Stimulated activated naive CD4-positive, alpha-beta T cell (primary cell): Measurements from ENCODE around the gene TMEM115.

Experiments used
- DNase-seq, 6 experiments: peaks; one replicate each; lab custom pipeline; 2025; lab: John Stamatoyannopoulos, UW

TMEM115 gene

GRCh38 chr3:50378024-50378423, 18.7 kb upstream of the TMEM115 start:
- DNase-seq: no peak

GRCh38 chr3:50375258-50375931, 16.1 kb upstream of the TMEM115 start:
- DNase-seq: no peak

DNA sequence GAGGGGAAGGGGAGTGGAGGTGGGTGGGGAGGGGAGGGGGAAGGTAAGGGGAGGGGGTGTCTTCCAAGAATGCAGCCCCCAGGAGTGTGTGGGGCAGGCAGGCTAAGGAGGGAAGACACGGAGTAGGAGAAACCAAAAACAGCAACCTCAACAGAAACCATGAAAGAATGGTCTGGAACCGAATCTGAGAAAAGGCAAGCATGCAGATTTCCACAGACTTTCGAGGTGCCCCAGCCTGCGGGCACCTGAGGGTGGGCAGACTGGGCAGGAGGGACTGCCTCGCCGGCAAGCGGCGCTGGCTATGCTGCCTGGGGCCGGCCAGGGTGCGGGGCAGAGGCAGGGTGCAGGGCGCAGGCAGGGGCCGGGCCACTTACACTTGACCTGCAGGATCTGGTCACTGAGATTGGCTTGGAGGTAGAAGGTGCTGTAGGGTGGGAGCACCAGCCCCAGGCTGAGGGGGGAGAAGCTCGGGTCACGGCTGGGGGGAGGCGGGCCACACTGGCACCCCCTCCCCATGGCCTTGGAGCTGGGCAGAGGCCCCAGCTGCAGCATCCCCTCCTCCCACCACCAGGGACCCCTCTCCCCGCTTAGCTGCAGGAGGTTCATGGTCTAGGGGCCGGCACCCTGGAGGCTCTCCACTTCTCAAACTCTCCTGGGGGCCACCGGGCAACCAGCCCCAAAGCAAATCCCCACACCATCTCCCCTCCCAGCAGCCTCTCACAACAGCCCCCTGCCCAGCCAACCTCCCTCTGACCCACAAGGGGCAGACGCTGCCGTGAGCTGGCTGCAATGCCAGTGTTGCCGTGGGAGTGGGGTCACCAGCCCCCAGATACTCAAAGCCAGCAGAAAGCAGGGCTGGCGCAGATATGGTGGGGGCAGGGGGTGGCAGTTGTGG, 15.3 kb upstream of the TMEM115 start:
- DNase-seq: no peak

DNA sequence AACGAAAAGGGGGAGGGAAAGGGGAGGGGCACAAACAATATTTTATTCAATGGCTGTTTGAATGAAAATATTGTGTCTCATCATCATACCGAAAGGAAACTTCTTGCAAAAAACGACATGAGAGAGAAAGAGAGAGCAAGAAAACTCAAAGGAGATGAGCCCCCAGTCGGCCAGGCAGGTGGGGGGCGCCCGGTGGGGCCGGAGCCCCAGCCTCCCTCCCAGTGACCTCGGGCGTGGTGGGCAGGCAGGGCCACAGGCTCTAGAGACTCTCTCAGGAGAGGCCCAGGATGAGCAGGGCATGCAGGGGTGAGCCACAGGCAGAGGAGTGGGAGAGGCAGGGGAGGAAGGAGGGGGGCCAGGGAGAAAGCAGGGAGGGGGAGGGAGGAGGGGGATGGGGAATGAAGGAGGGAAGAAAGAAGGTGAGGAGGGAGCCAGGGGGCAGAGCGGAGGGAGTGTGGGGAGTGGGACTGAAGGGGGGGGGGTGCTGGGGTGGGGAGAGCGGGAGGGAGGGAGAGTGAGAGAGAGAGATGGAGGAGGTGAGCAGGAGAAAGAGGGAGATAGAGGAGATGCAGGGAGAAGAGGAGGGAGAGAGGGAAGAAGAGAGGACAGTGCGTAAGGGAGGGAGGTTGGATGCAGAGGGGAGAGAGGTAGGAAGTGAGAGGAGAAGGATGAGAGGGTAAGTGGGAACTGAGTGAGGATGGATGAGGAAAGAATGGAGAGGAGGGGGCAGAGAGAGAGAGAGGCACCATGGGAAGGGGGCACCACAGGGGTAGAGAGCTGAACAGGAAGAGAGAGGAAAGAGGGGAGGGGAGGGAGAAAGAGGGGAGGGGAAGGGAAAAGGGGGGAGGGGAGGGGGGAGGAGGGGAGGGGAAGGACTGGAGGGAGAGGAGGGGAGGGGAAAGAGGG, 14.1 kb upstream of the TMEM115 start:
- no peak for DNase-seq

- DNase-seq: peak in 3 of 6 experiments; percentile 16 to 46 (median 22)
Measured at GRCh38 chr3:50372349-50372748, 13.0 kb upstream of the TMEM115 start.

DNA sequence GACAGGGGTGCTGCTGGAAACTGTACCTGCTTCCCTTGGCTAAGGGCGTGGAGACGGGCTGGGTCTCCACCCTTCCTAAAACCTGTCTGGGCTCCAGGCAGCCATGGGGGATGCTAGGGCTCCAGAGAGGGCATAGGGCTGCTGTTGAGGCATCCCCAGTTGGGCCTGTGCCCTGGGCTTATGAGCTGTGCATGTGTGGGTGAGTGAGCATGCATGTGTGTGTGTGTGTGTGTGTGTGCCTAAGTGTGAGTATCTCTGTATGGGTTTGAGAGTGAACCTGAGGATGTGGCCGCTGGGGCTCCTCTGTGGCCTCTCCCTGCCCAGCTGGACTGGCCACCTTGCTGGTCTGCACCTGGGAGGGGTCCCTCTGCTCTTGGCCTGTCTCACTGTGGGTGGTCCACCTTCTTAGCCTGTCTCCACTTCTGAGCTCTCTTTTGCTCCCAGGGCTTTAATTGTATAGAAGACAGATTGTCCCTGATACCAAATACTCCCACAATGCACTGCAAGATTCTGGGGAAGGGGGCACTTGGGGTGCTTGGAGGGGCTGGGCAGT, 11.9 kb upstream of the TMEM115 start:
- no peak for DNase-seq

GRCh38 chr3:50370594-50370993, 11.3 kb upstream of the TMEM115 start:
- DNase-seq: no peak

DNA sequence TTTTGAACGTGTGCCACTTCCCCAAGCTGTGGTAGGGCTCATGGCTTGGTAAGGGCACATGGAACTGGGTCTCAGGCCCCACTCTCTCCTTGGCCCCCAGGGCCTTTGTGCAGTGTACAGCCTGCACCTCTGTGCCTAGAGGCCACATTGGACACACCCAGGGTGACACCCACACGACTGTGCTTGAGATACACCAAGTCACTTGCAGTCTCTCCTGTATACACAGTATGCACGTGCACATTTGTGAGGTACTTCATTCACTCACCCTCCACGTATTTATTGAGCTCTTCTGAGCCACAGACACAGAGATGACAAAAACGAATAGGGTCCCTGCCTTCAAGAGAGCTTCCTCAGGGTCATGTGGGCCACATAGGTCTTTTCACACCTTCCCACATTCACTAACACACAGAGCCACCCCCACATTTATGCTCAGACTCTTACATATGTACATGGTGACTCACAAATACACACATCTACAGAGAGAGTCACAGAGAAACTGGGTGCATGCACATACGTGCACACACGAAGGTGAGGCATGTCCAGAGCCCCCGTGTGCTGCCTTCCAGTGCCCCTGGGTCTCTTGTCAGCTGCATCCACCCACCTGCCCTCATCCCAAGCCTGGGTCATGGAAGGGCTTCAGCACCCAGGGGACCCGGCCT, 9.8 kb upstream of the TMEM115 start:
- DNase-seq: no peak

DNA sequence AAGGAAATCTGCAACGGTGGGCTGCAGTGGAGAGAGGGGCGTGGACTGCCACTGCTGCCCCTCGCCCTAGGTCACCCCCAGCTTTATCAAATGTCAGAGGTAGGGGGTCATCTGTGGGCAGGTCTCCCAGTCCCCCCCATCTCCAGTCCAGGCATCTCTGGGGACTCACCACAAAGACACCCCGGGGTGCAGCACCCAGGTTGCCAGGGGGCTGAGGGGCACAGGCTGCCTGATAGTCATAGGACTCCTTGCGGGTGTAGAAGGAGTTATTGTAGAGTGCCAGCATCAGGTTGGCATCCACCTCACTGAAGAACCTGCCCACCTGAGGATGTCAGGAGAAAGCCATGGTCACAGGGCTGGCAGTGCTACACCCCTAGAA, 6.5 kb upstream of the TMEM115 start:
- DNase-seq: peak in 1 of 6 experiments; percentile 39

GRCh38 chr3:50365080-50365841, 5.9 kb upstream of the TMEM115 start:
- peak; percentile 90 to 95 (median 93) for DNase-seq

GRCh38 chr3:50364573-50365079, 5.3 kb upstream of the TMEM115 start:
- no peak for DNase-seq

DNA sequence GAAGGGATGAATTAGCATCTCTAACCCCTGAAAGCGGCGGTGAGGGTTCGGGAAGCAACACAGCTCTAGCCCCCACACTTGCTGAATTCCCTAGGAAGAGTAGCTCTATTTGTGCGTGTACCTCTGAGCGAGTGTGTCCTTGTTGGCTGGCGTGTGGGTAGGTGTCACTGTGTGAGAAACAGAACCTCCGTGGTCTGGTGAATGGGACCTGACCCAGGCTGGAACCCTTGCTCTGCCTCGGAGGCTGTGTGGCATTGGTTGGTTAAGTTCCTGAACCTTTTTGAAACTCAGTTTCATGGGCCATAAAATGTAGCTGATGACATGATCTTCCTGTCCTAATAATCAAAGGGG, 414 bp upstream of the TMEM115 start:
- DNase-seq: no peak

- no peak for DNase-seq
Measured at GRCh38 chr3:50358355-50358910, 888 bp downstream of the TMEM115 start.

DNA sequence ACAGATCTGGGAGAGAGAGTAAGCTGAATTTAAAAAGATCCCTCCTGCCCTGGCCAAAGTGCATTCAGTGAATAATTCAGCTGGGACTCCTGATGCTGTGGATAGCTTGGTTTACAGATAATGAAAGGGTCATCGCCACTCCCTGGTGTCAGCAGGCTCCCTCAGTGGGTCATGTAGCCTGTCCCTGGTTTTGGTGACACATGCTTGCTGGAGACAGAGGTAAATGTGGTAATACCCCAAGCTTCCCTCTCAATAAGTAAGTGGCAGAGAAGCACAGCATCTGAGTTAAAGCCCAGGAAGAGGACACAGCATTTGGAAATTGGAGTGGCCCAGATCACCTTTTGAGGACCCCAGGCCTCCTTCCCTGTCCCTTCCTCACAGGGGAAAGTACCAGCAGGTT, 1.8 kb downstream of the TMEM115 start:
- no peak for DNase-seq

GRCh38 chr3:50356553-50356952, 2.8 kb downstream of the TMEM115 start:
- DNase-seq: no peak

DNA sequence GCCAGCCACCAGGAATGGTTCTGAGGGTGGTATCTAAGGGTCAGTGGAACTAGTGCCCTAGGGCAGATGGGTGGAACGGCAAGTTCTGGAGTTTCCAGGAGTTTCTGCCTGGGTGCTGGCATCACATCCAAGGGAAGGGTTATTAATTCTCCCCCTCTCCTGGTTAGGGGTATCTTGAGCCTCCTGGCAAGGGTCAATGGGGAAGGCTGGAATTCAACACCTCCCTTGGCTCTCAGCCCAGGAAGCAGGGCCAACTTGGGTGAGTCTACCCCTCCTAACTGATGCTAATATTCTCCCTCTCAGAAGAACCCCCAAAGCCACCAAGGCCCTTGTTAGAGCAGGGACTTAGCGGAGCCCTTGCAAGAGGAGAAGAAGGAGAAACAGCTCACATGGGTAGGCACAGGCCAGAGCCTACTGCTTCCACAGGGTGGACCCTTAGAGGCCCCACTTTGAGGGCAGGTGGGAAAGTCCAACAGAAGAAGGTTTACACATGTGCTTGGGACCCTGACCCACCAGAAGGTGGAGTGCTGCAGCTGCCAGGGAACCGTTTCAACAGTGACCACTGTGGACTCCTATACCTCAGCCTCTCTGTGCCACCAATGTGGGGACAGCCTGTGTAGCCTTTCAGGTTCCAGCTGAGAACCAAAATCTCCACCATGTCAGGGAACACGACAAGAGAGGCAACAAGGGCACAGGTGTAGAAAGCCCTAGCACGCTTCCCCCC, 3.3 kb downstream of the TMEM115 start:
- no peak for DNase-seq

- no peak for DNase-seq
Measured at GRCh38 chr3:50354850-50355249, 4.5 kb downstream of the TMEM115 start.

DNA sequence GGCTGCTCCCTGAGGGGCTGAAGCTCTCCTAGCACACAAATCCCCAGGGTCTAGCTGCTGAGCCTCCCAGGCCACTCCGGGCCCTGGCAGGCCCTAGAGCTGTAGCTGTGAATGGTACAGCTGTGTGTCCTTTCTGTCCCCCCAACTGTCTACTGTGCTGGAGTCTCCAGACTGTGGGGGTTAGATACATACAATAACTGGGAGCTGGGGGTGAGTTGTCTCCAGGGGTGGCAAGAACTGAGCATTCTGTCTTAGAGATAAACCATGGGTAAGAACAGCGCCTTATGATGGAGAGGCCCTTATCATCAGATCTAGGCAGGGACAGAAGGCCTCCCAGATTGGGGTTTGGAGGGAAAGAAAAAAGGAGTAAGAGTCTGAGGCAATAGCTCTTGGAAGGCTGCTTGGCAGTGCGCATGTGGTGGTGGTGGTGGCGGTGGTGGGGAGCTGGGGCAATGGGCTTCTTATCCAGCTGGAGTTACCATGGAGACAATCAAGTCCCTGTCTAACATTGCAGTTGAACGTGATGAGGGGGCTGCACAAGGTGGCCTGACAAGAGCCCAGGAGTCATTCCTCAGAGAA, 5.0 kb downstream of the TMEM115 start:
- DNase-seq: no peak
